A673 (cell line): Measurements from ENCODE around the gene RBBP9. TPM values are rescaled to one million over a fixed set of nuclear protein-coding genes. Genes with fewer than 3 reads are reported as not detected.
"Not testable (repeated sequence)": the region's sequence is repeated elsewhere in the genome, so short reads cannot be mapped to it uniquely, and the experiment has no call there.

ENCODE experiments used
- BruUV-seq: library from RNA; stranded (reverse); fragments of 400-500 nt; replicated peaks from 2 replicates; lab custom pipeline; 2021; lab: Mats Ljungman, UMichigan
- CTCF ChIA-PET: fragments of 300-600 bp; sonication (Branson Sonifier 250); formaldehyde crosslinking; loops from one replicate; lab custom pipeline; 2022; ENCODE audit warnings: antibody characterized with exemption; lab: Charles Lee
- POLR2A ChIA-PET: fragments of 300-600 bp; sonication (Branson Sonifier 250); formaldehyde crosslinking; loops from one replicate; lab custom pipeline; 2022; ENCODE audit warnings: antibody characterized with exemption; ENCODE audit not compliant: low non-redundant PET; lab: Charles Lee
- DNase-seq: peaks from one replicate; pipeline ENCODE4 v3.0.0-alpha.2; 2015; ENCODE audit warnings: low spot score
- H3K27ac ChIP-seq: fragments of 200-600 bp; sonication (generic); 2 replicates; pipeline ENCODE4 v1.5.1; 2016; ENCODE audit warnings: mixed run types, low read depth, mild to moderate bottlenecking, mixed read lengths, antibody characterized with exemption, low read length; ENCODE audit not compliant: poor library complexity, severe bottlenecking
- H3K27me3 ChIP-seq: fragments of 200-600 bp; sonication (generic); replicated peaks from 2 replicates; pipeline ENCODE4 v1.6.1; 2017; ENCODE audit warnings: mixed run types, low read depth, mild to moderate bottlenecking, mixed read lengths, antibody characterized with exemption, low read length; ENCODE audit not compliant: insufficient read depth, poor library complexity
- H3K36me3 ChIP-seq: fragments of 200-600 bp; sonication (generic); 2 replicates; pipeline ENCODE4 v1.6.1; 2016; ENCODE audit warnings: mixed run types, mild to moderate bottlenecking, mixed read lengths, antibody characterized with exemption, low read length; ENCODE audit not compliant: insufficient read depth, poor library complexity, severe bottlenecking
- H3K4me1 ChIP-seq: fragments of 200-600 bp; sonication (generic); 2 replicates; pipeline ENCODE4 v1.6.1; 2017; ENCODE audit warnings: mixed run types, mild to moderate bottlenecking, mixed read lengths, antibody characterized with exemption, low read length; ENCODE audit not compliant: insufficient read depth, poor library complexity, severe bottlenecking
- H3K4me3 ChIP-seq: fragments of 200-600 bp; sonication (generic); 2 replicates; pipeline ENCODE4 v1.5.1; 2016; ENCODE audit warnings: low read depth, mixed run types, mild to moderate bottlenecking, mixed read lengths, low read length; ENCODE audit not compliant: poor library complexity, severe bottlenecking
- H3K9me3 ChIP-seq: fragments of 200-600 bp; sonication (generic); 2 replicates; pipeline ENCODE4 v1.6.1; 2016; ENCODE audit warnings: mixed run types, low read depth, mild to moderate bottlenecking, mixed read lengths, antibody characterized with exemption, low read length; ENCODE audit not compliant: poor library complexity, severe bottlenecking
- CTCF ChIP-seq: fragments of 300-800, 200-600 bp; sonication (generic); conservative IDR thresholded peaks from 2 replicates; pipeline ENCODE4 v1.5.1; 2017; ENCODE audit warnings: low read depth, mild to moderate bottlenecking, antibody characterized with exemption, low read length, moderate library complexity, mixed read lengths
- EZH2 ChIP-seq: fragments of 200-600 bp; sonication (generic); IDR thresholded peaks from 2 replicates; pipeline ENCODE4 v1.6.1; 2017; ENCODE audit warnings: borderline replicate concordance, low read depth, mild to moderate bottlenecking, mixed read lengths, antibody characterized with exemption, low read length; ENCODE audit not compliant: poor library complexity, severe bottlenecking
- intact Hi-C: fragments of 100-400 bp; cut with micrococcal nuclease; formaldehyde crosslinking; loops from one replicate; pipeline ENCODE4 v1.10.0; 2022; ENCODE audit not compliant: unreplicated experiment
- total RNA-seq: library from RNA; stranded (reverse); gene quantifications from 2 replicates; pipeline ENCODE4 v1.2.3, GENCODE V29; 2021

The RBBP9 gene
- total RNA-seq, 1 experiment from 2014 or later = 20.1 TPM

- peaks cover 8% of the 10 kb centered on the region for H3K4me1 ChIP-seq
Observed at GRCh38 chr20:18507218-18508191, 10.5 kb upstream of the RBBP9 start, which contains the start of gene SEC23B. SEC23B (plus strand) TSS chr20:18507940; CDS start chr20:18510836, 2,896 bp downstream.

GRCh38 chr20:18506744-18507143 is 9.7 kb upstream of the RBBP9 start:
- no TSS peak for BruUV-seq
- ChIA-PET CTCF (interaction anchor here (1.3 kb wide), 1 partner anchor 10 kb away, joined by 5 read pairs; the partner anchor contains the start of gene RBBP9), POLR2A (interaction anchor here (0.6 kb wide), 1 partner anchor 1903 kb away, joined by 3 read pairs; no protein-coding TSS in a partner anchor)
- TF ChIP-seq EZH2 (no peak), CTCF (no peak)
- Histone ChIP-seq H3K4me3 (peak overlapping the region; percentile 80), H3K36me3 (peaks cover 12% of the 10 kb centered on the region), H3K27ac (peak overlapping the region; percentile 99), H3K27me3 (no peaks in the 10 kb centered on the region), H3K9me3 (no peaks in the 10 kb centered on the region), H3K4me1 (peaks cover 8% of the 10 kb centered on the region)
- intact Hi-C loops = no loop called here
- no peak for DNase-seq

More at GRCh38 chr20:18507218-18508191, 10.5 kb upstream of the RBBP9 start, which contains the start of gene SEC23B:
- POLR2A ChIA-PET = interaction anchor here (0.6 kb wide), 2 partner anchors 542 to 1903 kb away, joined by 3 to 9 read pairs; no protein-coding TSS in a partner anchor
- peak; percentile 98 for DNase-seq
- TF ChIP-seq CTCF (no peak), EZH2 (no peak)
- no peaks in the 10 kb centered on the region for H3K27me3 ChIP-seq
- intact Hi-C loops = no loop called here
- no peaks in the 10 kb centered on the region for H3K9me3 ChIP-seq
- H3K36me3 ChIP-seq = peaks cover 19% of the 10 kb centered on the region
- CTCF ChIA-PET = interaction anchor here (1.3 kb wide), 1 partner anchor 10 kb away, joined by 5 read pairs; the partner anchor contains the start of gene RBBP9
- H3K4me3 ChIP-seq = peak within 1 kb of the TSS; percentile 80
- no TSS peak for BruUV-seq
- H3K27ac ChIP-seq = peak within 1 kb of the TSS; percentile 99

GRCh38 chr20:18504479-18505060 is 7.5 kb upstream of the RBBP9 start:
- CTCF ChIA-PET = no interaction called here

GRCh38 chr20:18501672-18502071 is 4.6 kb upstream of the RBBP9 start:
- H3K27ac ChIP-seq, H3K27me3 ChIP-seq, H3K4me1 ChIP-seq, H3K9me3 ChIP-seq, POLR2A ChIA-PET, H3K36me3 ChIP-seq, CTCF ChIA-PET, DNase-seq, intact Hi-C loops, BruUV-seq, H3K4me3 ChIP-seq: not testable (repeated sequence)

More at GRCh38 chr20:18504479-18505060, 7.5 kb upstream of the RBBP9 start:
- no peak for DNase-seq
- POLR2A ChIA-PET = no interaction called here
- Histone ChIP-seq H3K27me3 (no peaks in the 10 kb centered on the region), H3K9me3 (no peaks in the 10 kb centered on the region), H3K4me1 (peaks cover 8% of the 10 kb centered on the region), H3K4me3 (no peak overlapping the region), H3K36me3 (no peaks in the 10 kb centered on the region), H3K27ac (no peak overlapping the region)
- TF ChIP-seq EZH2 (no peak), CTCF (no peak)
- intact Hi-C loops = no loop called here
- BruUV-seq = no TSS peak
